Panc1 (cell line): ENCODE results near the gene BRCA1.

Source experiments
- POLR2AphosphoS5 ChIP-seq: IDR thresholded peaks from 2 replicates; pipeline ENCODE4 v1.6.1; 2012; ENCODE audit warnings: mild to moderate bottlenecking, low read depth, low read length, moderate library complexity
- REST ChIP-seq, 2 experiments: IDR thresholded peaks; 2 replicates each; pipeline ENCODE4 v1.6.1; 2011 to 2012; ENCODE audit warnings: low read depth in 2 of 2, control low read depth in 1 of 2, low read length in 1 of 2, mild to moderate bottlenecking in 1 of 2, moderate library complexity in 1 of 2; ENCODE audit not compliant: insufficient read depth in 1 of 2
- TCF7L2 ChIP-seq: IDR thresholded peaks from 2 replicates; pipeline ENCODE4 v1.6.1; 2011; ENCODE audit warnings: mild to moderate bottlenecking, low read depth, low read length, inconsistent platforms
- TF ChIP-seq, protein P1 (sequence below): fragments of 450-650 bp; IDR thresholded peaks from 2 replicates; pipeline ENCODE4 v1.5.1; 2017; ENCODE audit warnings: mild to moderate bottlenecking

GRCh38 chr17:43143201-43143600 lies 18.0 kb upstream of the BRCA1 start:
- TF ChIP-seq, protein P1, sequence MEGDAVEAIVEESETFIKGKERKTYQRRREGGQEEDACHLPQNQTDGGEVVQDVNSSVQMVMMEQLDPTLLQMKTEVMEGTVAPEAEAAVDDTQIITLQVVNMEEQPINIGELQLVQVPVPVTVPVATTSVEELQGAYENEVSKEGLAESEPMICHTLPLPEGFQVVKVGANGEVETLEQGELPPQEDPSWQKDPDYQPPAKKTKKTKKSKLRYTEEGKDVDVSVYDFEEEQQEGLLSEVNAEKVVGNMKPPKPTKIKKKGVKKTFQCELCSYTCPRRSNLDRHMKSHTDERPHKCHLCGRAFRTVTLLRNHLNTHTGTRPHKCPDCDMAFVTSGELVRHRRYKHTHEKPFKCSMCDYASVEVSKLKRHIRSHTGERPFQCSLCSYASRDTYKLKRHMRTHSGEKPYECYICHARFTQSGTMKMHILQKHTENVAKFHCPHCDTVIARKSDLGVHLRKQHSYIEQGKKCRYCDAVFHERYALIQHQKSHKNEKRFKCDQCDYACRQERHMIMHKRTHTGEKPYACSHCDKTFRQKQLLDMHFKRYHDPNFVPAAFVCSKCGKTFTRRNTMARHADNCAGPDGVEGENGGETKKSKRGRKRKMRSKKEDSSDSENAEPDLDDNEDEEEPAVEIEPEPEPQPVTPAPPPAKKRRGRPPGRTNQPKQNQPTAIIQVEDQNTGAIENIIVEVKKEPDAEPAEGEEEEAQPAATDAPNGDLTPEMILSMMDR = no peak
- TF ChIP-seq POLR2AphosphoS5 = no peak
- TF ChIP-seq TCF7L2 = no peak
- no peak for TF ChIP-seq REST (IDR thresholded peaks at IDR 0.05; ENCODE audit: insufficient read depth in 1 of 2, low read depth in 2 of 2, low read length in 1 of 2)
